GM18526 (cell line): ENCODE results near the gene ABR.

ENCODE experiments used
- POLR2A ChIP-seq: IDR thresholded peaks from 3 replicates; pipeline ENCODE4 v1.6.1; 2011; ENCODE audit not compliant: insufficient read length; ENCODE audit errors: extremely low read depth

ABR gene

GRCh38 chr17:1018547-1018946, 161.2 kb downstream of the ABR start:
- no peak for TF ChIP-seq POLR2A

GRCh38 chr17:1013729-1014090, 166.1 kb downstream of the ABR start:
- TF ChIP-seq POLR2A, result no peak

- no peak for TF ChIP-seq POLR2A
These were observed 166.7 kb downstream of the ABR start for GRCh38 chr17:1012823-1013728.

- TF ChIP-seq POLR2A, result no peak
These were observed 167.7 kb downstream of the ABR start for GRCh38 chr17:1011760-1012735.

- TF ChIP-seq POLR2A, result no peak
These were observed 168.6 kb downstream of the ABR start for GRCh38 chr17:1011138-1011537.

- TF ChIP-seq POLR2A, result no peak
These were observed 169.2 kb downstream of the ABR start for GRCh38 chr17:1010586-1010985.

- no peak for TF ChIP-seq POLR2A
These were observed 169.7 kb downstream of the ABR start for GRCh38 chr17:1010086-1010450.

- no peak for TF ChIP-seq POLR2A
These were observed 170.3 kb downstream of the ABR start for GRCh38 chr17:1009229-1010085.

- TF ChIP-seq POLR2A, result no peak
These were observed 171.6 kb downstream of the ABR start for GRCh38 chr17:1008008-1008761.

- TF ChIP-seq POLR2A, result no peak
These were observed 172.3 kb downstream of the ABR start for GRCh38 chr17:1007310-1008007.

GRCh38 chr17:1006054-1006453, 173.7 kb downstream of the ABR start:
- TF ChIP-seq POLR2A, result no peak

GRCh38 chr17:1005361-1005946, 174.3 kb downstream of the ABR start:
- no peak for TF ChIP-seq POLR2A

GRCh38 chr17:1004769-1005295, 174.9 kb downstream of the ABR start:
- TF ChIP-seq POLR2A, result no peak
